Measurements from ENCODE around the gene CSRNP2. TPM values are rescaled to one million over a fixed set of nuclear protein-coding genes. Genes with fewer than 3 reads are reported as not detected.
A peak's percentile ranks its signal among the peaks of the same experiment; 100 is the strongest.

Gene CSRNP2
- total and polyA plus RNA-seq, 2 of the 13 experiments (the other 11 are each of a cell fraction or from before 2014, with no cell fraction given), result 4.8 to 7.3 TPM

- TF ChIP-seq MLXIP (CRISPR knock-in tag; IDR thresholded peaks at IDR 0.05; ENCODE audit: borderline replicate concordance) (no peak), PRMT3 (CRISPR knock-in tag; IDR thresholded peaks at IDR 0.05; ENCODE audit: borderline replicate concordance, low read depth) (no peak), ZBTB25 (CRISPR knock-in tag; IDR thresholded peaks at IDR 0.05) (0 out of 2 replicates have a peak, but pooled peaks have one; percentile 28), EED (CRISPR knock-in tag; IDR thresholded peaks at IDR 0.05) (no peak), ZBTB34 (CRISPR knock-in tag; IDR thresholded peaks at IDR 0.05) (no peak), ETV5 (CRISPR knock-in tag; IDR thresholded peaks at IDR 0.05; ENCODE audit: borderline replicate concordance) (peak; percentile 29; the same call in 1 of the 2 replicates), ZNF513 (CRISPR knock-in tag; conservative IDR thresholded peaks at IDR 0.05) (no peak), STAG1 (CRISPR knock-in tag; IDR thresholded peaks at IDR 0.05) (peak; percentile 79), SATB2 (CRISPR knock-in tag; IDR thresholded peaks at IDR 0.05) (no peak), MIXL1 (CRISPR knock-in tag; IDR thresholded peaks at IDR 0.05) (0 out of 2 replicates have a peak, but pooled peaks have one; percentile 26), POLR2A (IDR thresholded peaks at IDR 0.05; ENCODE audit: insufficient read depth in 1 of 2, low read depth in 2 of 2, low read length in 2 of 2) (peak in 1 of 2 experiments; percentile 58; a peak in 2 of 4 replicates), NFKBIZ (CRISPR knock-in tag; IDR thresholded peaks at IDR 0.05) (no peak), ZNF879 (CRISPR knock-in tag; IDR thresholded peaks at IDR 0.05) (no peak), ELF3 (CRISPR knock-in tag; IDR thresholded peaks at IDR 0.05) (peak; percentile 33; the same call in 1 of the 2 replicates), POLR2AphosphoS5 (IDR thresholded peaks at IDR 0.05; ENCODE audit: low read depth, low read length) (peak; percentile 58), ZSCAN9 (CRISPR knock-in tag; IDR thresholded peaks at IDR 0.05; ENCODE audit: borderline replicate concordance) (no peak), ZNF430 (CRISPR knock-in tag; IDR thresholded peaks at IDR 0.05) (no peak), SOX13 (IDR thresholded peaks at IDR 0.05) (no peak), SOX13 (CRISPR knock-in tag; conservative IDR thresholded peaks at IDR 0.05 in 1 of 2, IDR thresholded peaks at IDR 0.05 in 1 of 2) (peak in 1 of 2 experiments; percentile 17; a peak in 1 of 4 replicates), PHF5A (CRISPR knock-in tag; IDR thresholded peaks at IDR 0.05; ENCODE audit: low read depth, unreplicated experiment) (peak; percentile 45), CREM (IDR thresholded peaks at IDR 0.05) (no peak), CREM (CRISPR knock-in tag; IDR thresholded peaks at IDR 0.05) (no peak), GATAD2A (CRISPR knock-in tag; IDR thresholded peaks at IDR 0.05) (peak; percentile 48; the same call in 1 of the 2 replicates), RAD21 (CRISPR knock-in tag; IDR thresholded peaks at IDR 0.05) (peak; percentile 55)
Measured at GRCh38 chr12:51028126-51028812, 55.1 kb downstream of the CSRNP2 start (continued).

Data from HepG2 (cell line).